A673 (cell line): ENCODE data around the gene SLC35G6.
"Not testable (repeated sequence)": the region's sequence is repeated elsewhere in the genome, so short reads cannot be mapped to it uniquely, and the experiment has no call there.

Experiments
- CTCF ChIP-seq: fragments of 300-800, 200-600 bp; sonication (generic); conservative IDR thresholded peaks from 2 replicates; pipeline ENCODE4 v1.5.1; 2017; ENCODE audit warnings: low read depth, mild to moderate bottlenecking, antibody characterized with exemption, low read length, moderate library complexity, mixed read lengths
- EZH2 ChIP-seq: fragments of 200-600 bp; sonication (generic); IDR thresholded peaks from 2 replicates; pipeline ENCODE4 v1.6.1; 2017; ENCODE audit warnings: borderline replicate concordance, low read depth, mild to moderate bottlenecking, mixed read lengths, antibody characterized with exemption, low read length; ENCODE audit not compliant: poor library complexity, severe bottlenecking

- not testable (repeated sequence) for TF ChIP-seq CTCF, EZH2
Observed at GRCh38 chr17:7469843-7470242, 11.4 kb upstream of the SLC35G6 start.
